Esophagus squamous epithelium (tissue), 5 donors: ENCODE data around the gene AGL. TPM values are rescaled to one million over a fixed set of nuclear protein-coding genes. Genes with fewer than 3 reads are reported as not detected.
"Not testable (repeated sequence)": the region's sequence is repeated elsewhere in the genome, so short reads cannot be mapped to it uniquely, and the experiment has no call there.

Experiments used
- DNase-seq: peaks from one replicate; lab custom pipeline; 2025; lab: John Stamatoyannopoulos, UW
- H3K27ac ChIP-seq, 4 donors: fragments of 200-600 bp; sonication (generic); one replicate each; pipeline ENCODE4 v1.5.1; 2016 to 2019; ENCODE audit warnings: mild to moderate bottlenecking in 1 of 4
- H3K27me3 ChIP-seq, 4 donors: fragments of 200-600 bp; sonication (generic); 1 replicate in 3 of 4; 2 replicates in 1 of 4; pipeline versions ENCODE4 v1.5.1 to v1.6.0; 2017 to 2021; ENCODE audit warnings: antibody characterized with exemption in 1 of 4
- H3K36me3 ChIP-seq, 3 donors: fragments of 200-600 bp; sonication (generic); one replicate each; pipeline ENCODE4 v1.5.1; 2016 to 2019
- H3K4me1 ChIP-seq, 3 donors: fragments of 200-600 bp; sonication (generic); one replicate each; pipeline ENCODE4 v1.5.1; 2017 to 2019
- H3K4me3 ChIP-seq, 4 donors: fragments of 200-600 bp; sonication (generic); 1 replicate in 3 of 4; 2 replicates in 1 of 4; pipeline ENCODE4 v1.5.1; 2016 to 2019; ENCODE audit warnings: mild to moderate bottlenecking in 2 of 4, moderate library complexity in 1 of 4
- H3K9me3 ChIP-seq, 3 donors: fragments of 200-600 bp; sonication (generic); one replicate each; pipeline ENCODE4 v1.5.1; 2016 to 2019
- CTCF ChIP-seq, 6 experiments: fragments of 450-650 bp in 4 of 6; fragments of 200-600 bp in 2 of 6; sonication (generic) in 2 of 6; IDR thresholded peaks; one replicate each; pipeline ENCODE4 v1.5.1; 2016 to 2019; ENCODE audit warnings: antibody characterized with exemption in 6 of 6, mild to moderate bottlenecking in 4 of 6, moderate library complexity in 4 of 6
- POLR2A ChIP-seq, 4 donors: fragments of 450-650 bp; IDR thresholded peaks; one replicate each; pipeline ENCODE4 v1.6.1; 2017; ENCODE audit warnings: antibody characterized with exemption in 4 of 4, mild to moderate bottlenecking in 4 of 4, moderate library complexity in 3 of 4
- WGBS, 2 donors: methylation state at CpG; one replicate each; pipeline ENCODE4 v1.1.5; 2018; 5-methylcytosine and 5-hydroxymethylcytosine counted together
- intact Hi-C: fragments of 100-400 bp; cut with DNase I; formaldehyde crosslinking; loops from one replicate; pipeline ENCODE4 v1.15.0; 2022
- total RNA-seq, 4 donors: library from RNA; depleted of rRNA; stranded (reverse); fragments of >200 nt; gene quantifications; one replicate each; pipeline ENCODE4 v1.1.0, GENCODE V29; 2016
- donor health status: DM: yes; HTN: yes; CAD: no.

The AGL gene
- total RNA-seq, 4 donors from 2014 or later = 12.3 to 43.5 (median 20.6) TPM

GRCh38 chr1:99843760-99844159 is 6.4 kb upstream of the AGL start:
- Histone ChIP-seq H3K4me1 (peaks cover 0 to 19% (median 0%) of the 10 kb centered on the region in 3 donors), H3K27ac (peak overlapping the region in 3 of 4 donors; percentile 39 to 59 (median 43)), H3K36me3 (no peaks in the 10 kb centered on the region), H3K9me3 (no peaks in the 10 kb centered on the region), H3K4me3 (no peak overlapping the region), H3K27me3 (peaks cover 0 to 5% (median 0%) of the 10 kb centered on the region in 4 donors)
- WGBS, 2 donors = 50 to 64% methylated on average over 2 of the region's 2 CpGs
- TF ChIP-seq POLR2A (IDR thresholded peaks at IDR 0.05) (no peak), CTCF (IDR thresholded peaks at IDR 0.05) (no peak)
- DNase-seq = no peak
- intact Hi-C loops = no loop called here

GRCh38 chr1:99845201-99845600 is 5.0 kb upstream of the AGL start:
- H3K36me3 ChIP-seq, H3K4me3 ChIP-seq, H3K9me3 ChIP-seq, H3K27ac ChIP-seq, intact Hi-C loops, DNase-seq, H3K27me3 ChIP-seq: not testable (repeated sequence)
- H3K4me1 ChIP-seq = peaks cover 6 to 27% (median 6%) of the 10 kb centered on the region in 3 donors
- WGBS, 2 donors = 67 to 85% methylated on average over 9 of the region's 9 CpGs

- 60 to 79% methylated on average over 2 to 6 of the region's 6 CpGs for WGBS, 2 donors
- no peaks in the 10 kb centered on the region for H3K9me3 ChIP-seq
Observed at GRCh38 chr1:99849413-99849743, 783 bp upstream of the AGL start.

DNA sequence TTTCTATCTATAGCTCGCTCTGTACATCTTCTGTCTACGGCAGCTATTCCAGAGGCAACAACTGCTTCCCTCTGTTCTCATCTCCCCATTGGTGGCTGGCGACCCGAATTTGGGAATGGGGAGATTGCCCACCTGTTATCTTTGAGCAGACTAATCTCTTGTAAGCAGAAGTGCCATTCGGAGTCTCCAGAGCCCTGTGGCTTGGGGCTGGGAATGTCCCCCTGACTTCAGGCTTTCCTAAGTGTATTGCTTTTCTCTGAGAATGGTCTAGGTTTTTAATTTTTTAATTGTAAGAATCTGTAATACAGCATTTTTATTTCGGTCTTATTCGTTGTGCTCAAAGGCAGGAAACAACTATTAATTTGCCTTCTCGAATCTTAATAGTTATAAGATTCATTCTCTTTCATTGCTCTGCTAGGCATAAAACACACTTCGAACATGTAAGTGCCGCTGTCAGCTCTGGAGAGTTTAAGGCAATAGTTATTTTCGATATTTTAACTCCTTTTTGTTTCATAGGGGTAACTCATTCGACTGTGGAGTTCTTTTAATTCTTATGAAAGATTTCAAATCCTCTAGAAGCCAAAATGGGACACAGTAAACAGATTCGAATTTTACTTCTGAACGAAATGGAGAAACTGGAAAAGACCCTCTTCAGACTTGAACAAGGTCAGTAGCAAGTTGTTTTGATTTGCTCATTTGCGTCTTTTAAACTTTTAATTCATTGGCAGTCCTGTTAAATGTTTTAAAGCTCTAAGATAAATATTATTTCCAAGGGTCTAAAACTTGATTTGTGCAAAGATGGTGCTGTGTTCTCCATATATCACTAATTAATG is 514 bp downstream of the AGL start:
- intact Hi-C loops = no loop called here
- DNase-seq = no peak
- TF ChIP-seq POLR2A (IDR thresholded peaks at IDR 0.05) (no peak), CTCF (IDR thresholded peaks at IDR 0.05) (no peak)
- Histone ChIP-seq H3K4me1 (peaks cover 6 to 48% (median 20%) of the 10 kb centered on the region in 3 donors), H3K36me3 (peaks cover 0 to 23% (median 0%) of the 10 kb centered on the region in 3 donors), H3K4me3 (peak overlapping the region; percentile 63 to 87 (median 81)), H3K27me3 (no peaks in the 10 kb centered on the region), H3K27ac (peak overlapping the region; percentile 88 to 95 (median 92)), H3K9me3 (no peaks in the 10 kb centered on the region)
- 3 to 6% methylated on average over 15 of the region's 15 CpGs for WGBS, 2 donors

More at GRCh38 chr1:99849413-99849743, 783 bp upstream of the AGL start:
- TF ChIP-seq CTCF (IDR thresholded peaks at IDR 0.05) (no peak), POLR2A (IDR thresholded peaks at IDR 0.05) (no peak)
- H3K36me3 ChIP-seq = peaks cover 0 to 11% (median 0%) of the 10 kb centered on the region in 3 donors
- H3K4me1 ChIP-seq = peaks cover 6 to 54% (median 20%) of the 10 kb centered on the region in 3 donors
- peaks cover 0 to 3% (median 0%) of the 10 kb centered on the region in 4 donors for H3K27me3 ChIP-seq
- no peak for DNase-seq
- H3K27ac ChIP-seq = peak overlapping the region; percentile 88 to 95 (median 92)
- peak overlapping the region; percentile 63 to 87 (median 81) for H3K4me3 ChIP-seq
- intact Hi-C loops = no loop called here

GRCh38 chr1:99851850-99852454 is 1.8 kb downstream of the AGL start:
- intact Hi-C loops = no loop called here
- TF ChIP-seq CTCF (IDR thresholded peaks at IDR 0.05) = no peak
- TF ChIP-seq POLR2A (IDR thresholded peaks at IDR 0.05) = no peak
- Histone ChIP-seq H3K36me3 (peaks cover 0 to 23% (median 0%) of the 10 kb centered on the region in 3 donors), H3K27me3 (no peaks in the 10 kb centered on the region), H3K9me3 (no peaks in the 10 kb centered on the region), H3K4me1 (peaks cover 6 to 53% (median 20%) of the 10 kb centered on the region in 3 donors), H3K27ac (peak overlapping the region in 1 of 4 donors; percentile 57), H3K4me3 (peak overlapping the region in 3 of 4 donors; percentile 63 to 87 (median 86))
- no peak for DNase-seq
- 54 to 71% methylated on average over 4 of the region's 4 CpGs for WGBS, 2 donors
